Measurements from ENCODE around the gene TUT1. TPM values are rescaled to one million over a fixed set of nuclear protein-coding genes. Genes with fewer than 3 reads are reported as not detected.
"Not testable (repeated sequence)": the region's sequence is repeated elsewhere in the genome, so short reads cannot be mapped to it uniquely, and the experiment has no call there.

TUT1 gene
- total and polyA plus RNA-seq, 2 of the 4 experiments (the other 2 are of a cell fraction), result 4.3 to 10.1 TPM

DNA sequence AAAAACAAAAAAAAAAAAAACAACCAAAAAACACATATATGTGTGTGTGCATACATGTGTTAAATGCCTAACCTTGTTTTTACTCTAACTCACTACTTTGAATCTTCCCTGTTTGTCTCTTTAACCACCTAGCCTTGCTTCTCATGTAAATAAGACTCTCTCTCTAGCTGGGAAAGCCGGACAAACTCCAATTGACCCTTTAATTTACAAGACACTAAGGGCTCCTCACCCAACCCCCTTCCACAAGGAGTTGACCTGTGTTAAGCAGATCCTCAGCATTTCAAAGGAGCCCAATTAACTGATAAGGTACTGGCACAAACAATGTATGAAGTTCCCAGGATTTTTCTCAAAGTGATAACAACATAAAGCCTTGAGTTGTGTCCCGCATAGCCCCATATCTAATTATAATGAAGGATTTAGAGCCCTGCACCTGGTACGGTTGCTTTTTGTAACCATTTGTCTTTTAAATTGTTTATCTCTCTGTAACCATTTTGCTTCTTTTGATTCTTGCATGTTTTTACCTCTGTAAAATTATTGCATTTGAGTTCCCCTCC lies 29.6 kb downstream of the TUT1 start:
- H3K27me3 ChIP-seq (ENCODE audit: control insufficient read depth, insufficient read depth, low read length); ATAC-seq (ENCODE audit: low read depth); dilution Hi-C loops (cut with HindIII; ENCODE audit: low sequenced_read_pairs, unreplicated experiment); H2BK15ac ChIP-seq (ENCODE audit: low read depth, low read length); H2BK120ac ChIP-seq (ENCODE audit: low read depth, low read length); H3K4me3 ChIP-seq (ENCODE audit: insufficient read depth, low read depth, low read length); DNase-seq; intact Hi-C loops (cut with micrococcal nuclease); H2AK9ac ChIP-seq (replicated peaks; ENCODE audit: low read depth, low read length, poor library complexity); H4K5ac ChIP-seq (ENCODE audit: low read depth, low read length); H2AK5ac ChIP-seq (ENCODE audit: low read depth, low read length); H2BK20ac ChIP-seq (ENCODE audit: low read depth, low read length); H3K9ac ChIP-seq (ENCODE audit: low read depth, low read length); H3K4me1 ChIP-seq (ENCODE audit: control insufficient read depth, insufficient read depth, low read length); H3K56ac ChIP-seq (ENCODE audit: extremely low read depth, insufficient read depth, low read length); H3K4ac ChIP-seq (ENCODE audit: low read depth, low read length); H4K8ac ChIP-seq (ENCODE audit: low read depth in 2 of 2, low read length in 2 of 2); H3K9me1 ChIP-seq (ENCODE audit: insufficient read depth, low read length); H4K91ac ChIP-seq (ENCODE audit: insufficient read depth, low read depth, low read length); BruUV-seq (replicated peaks); H3K14ac ChIP-seq (replicated peaks; ENCODE audit: low read depth, low read length); H3K9me3 ChIP-seq (ENCODE audit: control insufficient read depth, insufficient read depth, low read length); H3K23ac ChIP-seq (ENCODE audit: low read depth, low read length); in situ Hi-C loops (cut with MboI; ENCODE audit: low sequenced_read_pairs); H2AFZ ChIP-seq (replicated peaks; ENCODE audit: low read length, poor library complexity); H3K18ac ChIP-seq (ENCODE audit: low read depth, low read length); H3K4me2 ChIP-seq (ENCODE audit: low read depth, low read length): not testable (repeated sequence)
- WGBS, 2 experiments (ENCODE audit: extremely low coverage in 2 of 2, insufficient read length in 1 of 2), result no CpG with 5 or more reads among the region's 3 CpGs
- ChIA-PET CTCF (interaction anchor here (1.8 kb wide), 1 partner anchor 161 kb away, joined by 8 read pairs; no protein-coding TSS in a partner anchor), POLR2A (ENCODE audit: unreplicated experiment) (interaction anchor here (0.6 kb wide), 1 partner anchor 9 kb away, joined by 3 read pairs; no protein-coding TSS in a partner anchor)
- peak overlapping the region; percentile 36; the same call in 1 of the 2 replicates for H3K27ac ChIP-seq (ENCODE audit: insufficient read depth, low read length)
- peaks cover 45% of the 10 kb centered on the region for H3K36me3 ChIP-seq (ENCODE audit: control insufficient read depth, insufficient read depth, low read length)
- H3K79me1 ChIP-seq (ENCODE audit: low read depth in 1 of 2, low read length in 2 of 2), result peaks cover 17 to 35% of the 10 kb centered on the region in 2 experiments
- H2BK5ac ChIP-seq (ENCODE audit: low read depth, low read length, poor library complexity, severe bottlenecking), result peak overlapping the region; percentile 35
- peaks cover 42% of the 10 kb centered on the region for H4K20me1 ChIP-seq (ENCODE audit: insufficient read depth, low read length)
